ENCODE measurements around the gene QSER1.
"Not testable (repeated sequence)": the region's sequence is repeated elsewhere in the genome, so short reads cannot be mapped to it uniquely, and the experiment has no call there.

QSER1 gene

DNA sequence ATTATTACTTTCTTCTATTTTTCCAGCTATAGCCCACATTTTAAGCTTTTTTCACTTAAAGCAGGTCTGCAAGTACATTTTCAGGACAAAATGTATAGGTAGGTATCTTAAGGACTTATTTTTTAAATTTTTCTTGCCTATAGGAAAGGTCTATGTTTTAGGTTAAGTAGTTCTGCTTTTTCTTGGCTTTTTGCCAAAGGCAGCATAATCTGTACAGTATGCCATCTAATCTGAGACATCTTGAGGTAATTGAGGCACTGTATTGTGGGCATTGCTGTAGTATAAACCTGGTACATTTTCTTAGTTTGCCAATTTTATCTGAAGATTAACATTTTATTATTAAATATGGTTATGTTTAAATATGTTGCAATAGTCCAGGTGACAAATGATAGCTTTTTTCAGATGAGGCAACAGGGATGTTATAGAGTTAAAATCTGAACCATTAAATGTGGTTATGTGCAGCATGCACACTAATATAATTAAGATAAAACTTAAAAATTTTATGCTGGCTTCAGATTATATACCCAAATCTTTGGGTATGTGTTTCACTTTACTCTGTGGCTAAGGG, 42.9 kb downstream of the QSER1 start:
- DNase-seq (ENCODE audit: low spot score), result no peak

DNA sequence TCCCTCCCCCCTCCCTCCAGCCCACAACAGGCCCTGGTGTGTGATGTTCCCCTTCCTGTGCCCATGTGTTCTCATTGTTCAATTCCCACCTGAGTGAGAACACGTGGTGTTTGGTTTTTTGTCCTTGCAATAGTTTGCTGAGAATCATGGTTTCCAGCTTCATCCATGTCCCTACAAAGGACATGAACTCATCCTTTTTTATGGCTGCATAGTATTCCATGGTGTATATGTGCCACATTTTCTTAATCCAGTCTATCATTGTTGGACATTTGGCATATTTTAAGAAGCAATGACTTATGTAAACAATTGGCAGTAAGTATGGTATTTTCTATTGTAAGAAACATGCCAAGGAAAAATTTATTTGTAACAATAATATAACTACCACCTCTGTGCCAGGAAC, 43.6 kb downstream of the QSER1 start:
- DNase-seq (ENCODE audit: low spot score), result not testable (repeated sequence)

DNA sequence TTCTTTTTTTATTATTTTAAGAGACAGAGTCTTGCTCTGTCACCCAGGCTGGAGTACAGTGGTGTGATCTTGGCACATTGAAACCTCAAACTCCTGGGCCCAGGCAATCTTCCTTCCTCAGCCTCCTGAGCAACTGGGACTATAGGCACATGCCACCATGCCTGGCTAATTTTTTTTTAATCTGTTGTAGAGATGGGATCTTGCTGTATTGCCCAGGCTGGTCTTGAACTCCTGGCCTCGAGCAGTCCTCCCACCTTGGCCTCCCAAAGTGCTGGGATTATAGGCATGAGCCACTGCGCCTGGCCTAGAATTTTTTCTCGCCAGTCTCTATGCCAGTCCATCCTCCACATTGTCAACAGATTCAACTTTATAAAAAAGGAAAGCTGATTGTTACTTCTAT, 44.7 kb downstream of the QSER1 start:
- not testable (repeated sequence) for DNase-seq (ENCODE audit: low spot score)

DNA sequence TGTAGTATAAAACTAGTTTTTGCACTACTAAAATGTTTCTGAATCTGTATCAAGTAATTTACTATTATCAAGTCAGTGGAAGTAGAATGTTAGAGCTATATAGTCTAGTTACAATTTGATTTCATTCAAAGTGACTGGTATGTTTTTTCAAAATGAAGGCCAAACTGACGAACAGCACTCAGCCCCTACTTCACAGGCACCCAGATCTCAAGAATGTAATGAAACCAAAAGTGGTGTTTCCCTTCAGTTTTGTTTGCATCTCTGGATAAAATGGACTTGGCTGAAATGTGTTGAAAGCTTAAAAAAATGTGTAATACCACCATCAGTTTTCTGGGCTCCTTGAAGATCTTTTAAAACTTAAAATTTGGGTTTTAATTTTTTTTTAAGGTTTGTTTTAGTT, 46.4 kb downstream of the QSER1 start:
- no peak for DNase-seq (ENCODE audit: low spot score)

DNA sequence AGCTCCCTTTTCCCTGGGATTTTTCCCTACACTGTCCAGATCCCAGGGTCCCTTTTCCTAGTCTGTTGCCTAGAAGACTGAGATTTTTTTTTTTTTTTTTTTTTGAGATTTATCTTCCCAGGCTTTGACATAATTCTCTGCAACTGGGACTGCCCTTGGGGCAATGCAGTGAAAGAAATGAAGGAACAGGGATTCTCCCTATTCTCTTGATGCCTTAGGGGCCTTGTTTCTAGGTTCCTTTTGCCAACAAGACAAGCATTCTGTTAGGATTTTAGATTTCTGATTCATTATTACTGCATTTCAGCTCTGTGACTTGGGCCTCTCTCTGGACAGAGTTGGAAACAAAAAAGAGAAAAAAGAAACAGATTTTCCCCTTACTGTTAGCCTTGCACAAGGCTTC, 47.3 kb downstream of the QSER1 start:
- DNase-seq (ENCODE audit: low spot score), result peak; percentile 9

DNA sequence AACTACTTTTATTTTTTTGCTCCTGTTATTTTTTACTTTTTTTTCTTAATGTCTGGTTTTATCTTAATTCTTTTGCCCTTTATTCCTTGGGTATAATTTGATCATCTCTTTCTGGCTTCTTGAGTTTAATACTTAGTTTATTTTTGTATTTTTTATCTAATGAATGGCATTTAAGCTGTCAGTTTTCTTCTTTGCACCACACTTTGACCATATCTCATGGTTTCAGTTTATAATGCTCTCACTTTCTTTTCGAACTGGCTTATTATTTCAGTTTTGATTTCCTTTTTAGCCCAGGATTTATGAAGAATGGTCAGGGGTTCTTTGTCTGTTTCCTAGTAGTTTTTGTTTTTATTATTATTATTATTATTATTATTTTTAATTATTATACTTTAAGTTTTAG, 48.3 kb downstream of the QSER1 start:
- no peak for DNase-seq (ENCODE audit: low spot score)

DNA sequence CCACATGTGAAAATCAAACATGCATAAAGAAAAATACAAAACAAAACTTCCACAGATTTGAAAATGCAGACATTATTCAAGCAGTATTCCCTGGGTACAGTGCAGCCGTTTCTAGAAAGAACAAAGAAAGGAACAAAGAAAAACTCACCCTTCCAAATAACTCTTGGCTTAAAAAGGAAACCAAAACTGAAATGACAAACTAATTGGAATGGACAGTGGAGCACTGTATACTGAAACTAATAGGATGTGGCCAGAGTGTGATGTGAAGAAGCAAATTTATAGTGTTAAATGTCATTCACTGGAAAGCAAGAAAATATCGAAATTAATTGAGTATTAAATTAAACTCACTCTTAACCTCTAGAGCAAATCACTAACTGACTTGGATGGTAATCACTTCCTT, 55.4 kb downstream of the QSER1 start:
- no peak for DNase-seq (ENCODE audit: low spot score)

DNA sequence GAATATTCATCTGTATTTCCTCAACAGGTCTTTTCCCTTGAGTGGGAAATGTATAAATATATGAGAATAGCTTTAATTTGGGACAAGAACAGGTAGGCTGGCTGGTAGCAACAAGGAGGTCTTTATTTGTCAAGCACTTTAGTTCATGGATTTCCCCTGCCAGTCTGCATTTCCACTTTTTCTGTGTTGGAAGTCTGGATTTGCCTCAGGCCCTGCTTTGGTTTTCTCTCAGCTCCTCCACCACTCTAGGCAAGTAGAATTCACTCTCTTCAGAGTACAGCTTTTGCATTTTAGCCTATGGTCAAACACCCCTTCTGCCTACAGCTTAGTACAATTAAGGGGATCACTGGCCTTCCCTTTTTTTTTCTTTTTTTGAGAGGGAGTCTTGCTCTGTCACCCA, 57.1 kb downstream of the QSER1 start:
- no peak for DNase-seq (ENCODE audit: low spot score)

DNA sequence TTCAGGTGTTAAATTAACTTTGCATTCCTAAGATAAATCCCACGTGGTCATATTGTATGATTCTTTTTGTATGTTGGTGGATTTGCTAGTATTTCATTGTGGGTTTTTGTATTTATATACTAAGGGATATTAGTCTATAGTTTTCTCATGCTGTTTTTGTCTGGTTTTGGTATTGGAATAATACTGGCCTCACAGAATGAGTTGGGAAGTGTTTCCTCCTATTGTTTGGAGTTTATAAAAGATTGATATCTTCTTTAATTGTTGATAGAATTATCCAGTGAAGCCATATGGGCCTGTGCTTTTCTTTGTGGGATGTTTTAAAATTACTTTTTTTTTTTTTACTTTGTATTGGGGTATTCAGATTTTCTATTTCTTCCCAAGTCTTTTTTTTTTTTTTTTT, 59.8 kb downstream of the QSER1 start:
- no peak for DNase-seq (ENCODE audit: low spot score)

DNA sequence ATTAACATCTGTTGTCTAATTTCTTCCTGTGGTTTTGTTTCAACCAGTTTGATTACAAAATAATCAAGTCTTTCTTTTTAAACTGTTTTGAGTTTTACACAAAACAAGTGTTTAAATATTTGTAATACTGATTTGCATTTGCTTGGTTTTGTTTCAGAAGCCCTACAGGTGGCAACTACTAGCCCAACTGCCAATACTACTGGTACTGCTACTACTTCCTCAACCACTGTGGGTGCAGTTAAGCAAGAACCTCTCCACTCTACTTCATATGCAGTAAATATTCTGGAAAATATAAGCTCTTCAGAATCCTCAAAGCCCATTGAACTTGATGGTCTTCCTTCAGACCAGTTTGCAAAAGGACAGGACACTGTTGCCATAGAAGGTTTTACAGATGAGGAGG, 61.1 kb downstream of the QSER1 start:
- no peak for DNase-seq (ENCODE audit: low spot score)

DNA sequence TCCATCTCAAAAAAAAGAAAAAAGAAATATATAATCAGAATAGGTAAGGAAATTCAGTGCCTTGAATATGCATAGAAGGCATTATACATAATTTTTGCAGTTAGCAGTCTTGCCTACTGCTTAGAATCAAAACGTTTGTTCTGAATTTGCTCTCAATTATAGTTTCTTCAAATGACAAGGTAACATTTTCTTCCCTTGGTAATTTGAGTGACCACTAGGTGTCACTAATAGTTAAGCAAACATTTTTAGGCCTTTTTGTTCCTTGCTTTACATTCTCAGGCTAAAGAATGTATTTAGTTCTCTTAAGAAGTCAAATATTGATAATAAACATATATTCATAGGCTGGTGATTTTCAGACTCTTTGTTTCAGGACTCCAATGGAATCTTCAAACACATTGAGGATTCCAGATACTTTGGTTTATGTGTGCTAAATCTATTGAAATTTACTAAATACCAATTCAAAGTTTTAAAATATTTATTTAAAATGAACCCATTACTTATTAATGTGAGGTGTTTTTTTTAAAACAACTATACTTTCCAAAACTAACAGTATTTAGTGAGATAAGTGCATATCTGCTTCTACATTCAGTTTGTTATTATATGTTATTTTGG, 68.0 kb downstream of the QSER1 start:
- peak; percentile 18 for DNase-seq (ENCODE audit: low spot score)

DNA sequence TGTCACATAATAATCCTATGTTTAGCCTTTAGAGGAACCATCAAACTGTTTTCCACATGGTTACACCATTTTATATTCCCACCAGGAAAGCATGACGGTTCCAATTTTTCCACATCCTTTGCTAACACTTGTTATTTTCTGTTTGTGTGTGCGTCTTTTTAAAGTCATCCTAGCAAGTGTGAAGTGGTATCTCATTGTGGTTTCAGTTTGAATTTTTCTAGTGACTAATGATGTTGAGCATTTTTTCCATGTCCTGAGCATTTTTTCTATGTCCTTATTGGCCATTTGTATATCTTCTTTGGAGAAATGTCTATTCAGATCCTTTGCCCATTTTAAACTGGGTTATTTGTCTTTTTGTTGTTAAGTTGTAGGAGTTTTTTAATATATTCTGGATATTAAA, 69.4 kb downstream of the QSER1 start:
- no peak for DNase-seq (ENCODE audit: low spot score)

DNA sequence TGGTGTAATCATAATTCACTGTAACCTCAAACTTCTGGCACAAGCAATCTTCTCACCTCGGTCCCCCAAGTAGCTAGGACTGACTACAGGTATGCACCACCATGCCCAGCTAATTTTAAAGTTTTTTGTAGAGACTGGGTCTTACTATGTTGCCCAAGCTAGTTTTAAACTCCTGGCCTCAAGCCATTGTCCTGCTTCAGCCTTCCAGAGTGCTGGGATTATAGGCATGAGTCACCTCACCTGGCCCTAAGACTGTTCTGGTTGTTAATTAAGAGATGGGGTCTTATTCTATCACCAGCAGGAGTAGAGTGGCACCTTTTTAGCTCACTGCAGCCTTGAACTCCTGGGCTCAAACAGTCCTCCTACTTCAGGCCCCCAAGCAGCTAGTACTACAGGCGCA, 71.1 kb downstream of the QSER1 start:
- no peak for DNase-seq (ENCODE audit: low spot score)

DNA sequence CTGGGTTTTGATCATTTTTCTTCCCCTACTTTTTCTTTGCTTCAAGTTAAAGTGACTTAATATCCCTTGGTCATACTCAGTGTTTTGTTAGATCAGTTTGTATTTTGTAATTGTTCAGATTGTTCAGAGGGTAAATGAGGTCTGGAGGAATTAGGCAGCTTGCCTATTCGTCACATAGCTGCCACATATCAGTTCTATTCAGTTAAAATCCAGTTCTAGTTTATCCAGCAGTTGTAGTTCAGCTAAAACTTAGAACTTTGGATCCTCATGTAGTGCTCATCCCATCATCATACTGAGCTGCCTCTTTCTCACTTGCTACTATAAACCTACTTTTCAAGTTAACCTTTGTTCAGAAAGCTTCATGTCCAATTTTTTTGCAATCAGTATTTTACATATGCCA, 75.9 kb downstream of the QSER1 start:
- no peak for DNase-seq (ENCODE audit: low spot score)

DNA sequence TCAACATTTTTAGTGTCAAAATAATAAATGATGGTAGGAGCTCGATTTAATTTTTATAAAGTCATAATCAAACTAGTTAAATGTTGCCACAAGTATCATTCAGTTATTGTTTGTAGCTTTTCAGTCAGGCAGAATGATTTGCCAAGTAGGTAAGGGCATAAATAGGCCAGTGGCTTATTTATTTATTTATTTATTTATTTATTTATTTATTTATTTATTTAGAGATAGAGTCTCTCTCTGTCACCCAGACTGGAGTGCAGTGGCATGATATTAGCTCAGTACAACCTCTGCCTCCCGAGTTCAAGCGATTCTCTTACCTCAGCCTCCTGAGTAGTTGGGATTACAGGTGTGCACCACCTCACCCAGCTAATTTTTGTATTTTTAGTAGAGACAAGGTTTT, 79.6 kb downstream of the QSER1 start:
- not testable (repeated sequence) for DNase-seq (ENCODE audit: low spot score)

DNA sequence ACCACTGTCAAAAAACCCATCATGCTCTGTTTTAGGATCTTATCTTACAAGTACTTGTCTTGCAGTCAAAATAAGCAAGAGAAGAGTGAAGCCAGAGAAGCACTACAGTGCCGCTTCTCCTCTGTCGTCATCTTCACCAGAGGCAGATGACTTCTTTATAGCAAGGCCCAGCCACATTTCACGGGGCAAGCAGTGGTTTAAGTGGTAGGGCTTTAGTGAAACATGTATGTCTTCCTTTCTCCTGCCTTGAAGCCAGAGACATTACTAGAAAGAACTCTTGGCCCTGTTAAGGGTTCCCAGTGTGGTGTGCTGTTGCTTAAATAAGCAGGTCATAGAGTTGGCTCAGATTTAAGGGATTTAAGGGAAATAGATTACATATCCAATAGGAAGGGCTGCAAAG, 80.2 kb downstream of the QSER1 start:
- DNase-seq (ENCODE audit: low spot score), result no peak

DNA sequence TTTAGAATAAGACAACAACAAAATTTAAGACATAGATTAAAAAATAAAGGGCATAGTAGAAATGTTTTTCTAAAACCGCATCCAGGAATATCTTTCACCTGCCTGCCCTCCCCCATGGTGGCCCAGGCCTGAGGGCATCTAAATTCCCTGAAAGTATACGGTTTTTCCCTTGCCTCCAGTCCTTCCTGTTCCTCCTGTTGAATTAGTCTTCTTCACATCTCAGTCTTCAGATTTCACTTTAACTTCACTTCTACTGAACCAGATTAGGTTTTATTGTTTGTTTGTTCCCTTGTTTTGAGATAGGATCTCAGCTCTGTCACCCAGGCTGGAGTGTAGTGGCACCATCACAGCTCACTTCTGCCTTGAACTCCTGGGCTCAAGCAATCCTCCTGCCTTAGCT, 90.0 kb downstream of the QSER1 start:
- no peak for DNase-seq (ENCODE audit: low spot score)

DNA sequence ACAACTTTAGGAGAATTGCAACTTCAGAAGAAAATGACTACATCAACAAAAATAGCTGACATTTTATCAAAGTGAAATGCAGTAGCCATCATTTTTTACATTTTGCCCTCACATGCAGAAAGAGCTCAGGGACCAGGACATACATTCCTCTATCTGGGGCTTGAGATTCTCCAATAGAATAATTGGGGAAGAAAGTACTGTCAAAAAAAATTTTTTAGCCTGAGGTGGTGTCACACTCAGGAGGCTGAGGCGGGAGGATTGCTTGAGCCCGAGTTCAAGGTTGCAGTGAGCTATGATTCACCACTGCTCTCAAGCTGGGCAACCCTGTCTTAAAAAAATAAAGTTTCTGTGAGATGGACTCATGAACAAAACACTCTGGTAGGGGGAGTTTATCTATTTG, 90.9 kb downstream of the QSER1 start:
- DNase-seq (ENCODE audit: low spot score), result no peak

DNA sequence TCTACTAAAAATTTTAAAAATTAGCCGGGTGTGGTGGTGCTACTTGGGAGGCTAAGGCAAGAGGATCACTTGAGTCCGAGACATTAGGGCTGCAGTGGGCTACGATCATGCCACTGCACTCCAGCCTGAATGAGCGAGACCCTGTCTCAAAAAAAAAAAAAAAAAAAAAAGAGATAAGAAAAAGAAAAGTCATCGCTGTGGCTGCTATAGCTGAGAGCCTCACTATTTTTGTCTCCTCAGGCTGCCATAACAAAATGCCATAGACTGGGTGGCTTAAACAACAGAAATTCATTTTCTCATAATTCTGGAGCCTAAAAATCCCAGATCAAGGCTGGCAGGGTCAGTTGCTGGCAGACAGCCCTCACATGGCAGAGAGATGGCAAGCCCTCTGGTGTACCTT, 93.0 kb downstream of the QSER1 start:
- no peak for DNase-seq (ENCODE audit: low spot score)

DNA sequence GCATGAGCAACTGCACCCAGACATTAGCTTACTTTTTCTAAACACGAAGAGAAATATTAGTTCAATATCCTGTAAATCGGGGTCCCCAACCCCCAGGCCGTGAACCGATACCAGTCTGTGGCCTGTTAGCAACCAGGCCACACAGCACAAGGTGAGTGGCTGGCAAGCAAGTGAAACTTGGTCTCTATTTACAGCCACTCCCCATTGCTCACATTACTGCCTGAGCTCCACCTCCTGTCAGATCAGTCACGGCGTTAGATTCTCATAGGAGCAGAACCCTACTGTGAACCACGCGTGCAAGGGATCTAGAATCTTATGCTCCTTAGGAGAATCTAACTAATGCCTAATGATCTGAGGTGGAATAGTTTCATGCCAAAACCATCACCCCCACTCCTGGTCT, 95.2 kb downstream of the QSER1 start:
- DNase-seq (ENCODE audit: low spot score), result no peak

DNA sequence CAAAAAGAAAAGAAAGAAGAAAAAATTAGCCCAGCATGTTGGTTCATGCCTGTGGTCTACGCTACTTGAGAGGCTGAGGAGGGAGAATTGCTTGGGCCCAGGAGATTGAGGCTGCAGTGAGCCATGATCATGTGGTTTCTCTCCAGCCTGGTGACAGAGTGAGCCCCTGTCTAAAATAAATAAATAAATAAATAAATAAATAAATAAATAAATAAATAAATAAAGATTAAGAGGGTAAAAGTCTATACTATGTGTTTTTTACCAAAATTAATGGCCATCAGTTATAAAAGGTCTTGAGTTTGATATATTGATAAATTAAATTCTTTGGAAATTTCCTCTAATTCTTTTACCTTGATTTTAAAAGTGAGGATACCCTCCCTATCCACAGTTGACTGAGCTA, 97.9 kb downstream of the QSER1 start:
- DNase-seq (ENCODE audit: low spot score), result no peak

DNA sequence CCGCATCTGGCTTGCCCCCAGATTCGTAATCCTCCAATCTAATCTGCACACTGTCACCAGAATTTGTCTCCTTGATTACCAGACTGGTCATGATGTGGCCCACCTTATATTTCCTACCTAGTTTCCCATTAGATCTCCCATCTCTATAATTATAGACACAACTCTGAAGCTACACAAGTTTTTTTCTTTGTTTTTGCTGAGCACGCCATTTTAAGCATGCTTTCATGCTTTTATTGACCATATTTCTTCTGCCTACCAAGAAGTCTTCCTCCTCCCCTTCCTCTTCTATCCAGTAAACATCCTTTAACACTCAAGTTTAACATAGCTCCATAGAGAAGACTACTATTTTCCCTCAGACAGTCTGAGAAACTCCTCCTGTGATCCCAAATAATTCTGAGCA, 98.8 kb downstream of the QSER1 start:
- DNase-seq (ENCODE audit: low spot score), result no peak

DNA sequence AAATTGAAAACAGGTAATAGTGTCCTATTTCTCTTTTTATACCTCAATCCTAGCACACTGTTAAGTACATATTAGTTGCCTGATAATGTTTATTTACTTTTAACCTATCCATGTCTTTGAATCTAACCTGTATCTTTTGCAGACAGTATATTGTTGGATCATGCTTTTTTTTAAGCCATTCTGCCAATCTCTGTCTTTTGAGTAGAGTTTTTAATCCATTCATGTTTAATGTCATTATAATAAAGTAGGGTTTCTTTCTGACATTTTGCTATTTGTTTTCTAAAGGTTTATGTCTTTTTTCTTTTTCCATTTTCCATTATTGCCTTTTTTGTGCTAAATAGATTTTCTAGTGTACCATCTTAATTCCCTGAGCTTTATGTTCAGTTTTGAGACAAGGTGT, 99.3 kb downstream of the QSER1 start:
- DNase-seq (ENCODE audit: low spot score), result no peak

DNA sequence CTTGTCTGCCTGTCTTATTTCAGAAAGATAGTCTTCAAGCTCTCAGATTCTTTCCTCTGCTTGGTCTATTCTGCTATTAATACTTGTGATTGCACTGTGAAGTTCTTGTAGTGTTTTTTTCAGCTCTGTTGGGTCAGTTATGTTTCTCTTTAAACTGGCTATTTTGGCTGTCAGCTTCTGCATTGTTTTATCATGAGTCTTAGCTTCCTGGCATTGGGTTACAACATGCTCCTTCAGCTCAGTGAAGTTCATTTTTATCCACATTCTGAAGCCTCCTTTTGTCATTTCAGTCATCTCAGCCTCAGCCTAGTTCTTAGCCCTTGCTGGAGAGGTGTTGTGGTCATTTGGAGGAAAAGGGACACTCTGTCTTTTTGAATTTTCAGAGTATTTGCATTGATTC, 107.6 kb downstream of the QSER1 start:
- DNase-seq (ENCODE audit: low spot score), result peak; percentile 29

DNA sequence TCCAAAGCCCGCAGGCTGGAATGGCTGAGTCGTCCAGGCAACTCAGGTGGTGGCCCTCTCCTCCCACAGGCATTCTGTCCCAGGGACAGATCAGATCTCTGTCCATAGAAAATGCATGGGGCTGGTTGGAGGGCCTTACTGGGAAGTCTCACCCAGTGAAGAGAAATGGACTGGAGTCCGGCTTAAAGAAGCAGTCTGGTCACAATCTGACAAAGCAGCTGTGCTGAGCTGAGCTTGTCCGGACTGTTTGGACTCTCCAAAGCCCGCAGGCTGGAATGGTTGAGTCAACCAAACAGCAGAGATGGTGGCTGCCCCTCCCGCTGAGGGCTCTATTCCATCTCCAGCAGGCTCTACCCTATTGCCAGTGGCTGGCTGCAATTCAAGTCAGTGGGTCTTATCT, 108.7 kb downstream of the QSER1 start:
- peak; percentile 34 for DNase-seq (ENCODE audit: low spot score)
